GM12878 (cell line): ENCODE measurements around the gene GLRX2. TPM values are rescaled to one million over a fixed set of nuclear protein-coding genes. Genes with fewer than 3 reads are reported as not detected.

ENCODE experiments used
- CHD1 ChIP-seq: IDR thresholded peaks from 2 replicates; pipeline ENCODE4 v1.6.1; 2012; ENCODE audit warnings: low read depth, low read length, improper control_type of control experiment
- CREM ChIP-seq: IDR thresholded peaks from 2 replicates; pipeline ENCODE4 v1.6.1; 2014; ENCODE audit warnings: antibody characterized with exemption, low read depth
- EED ChIP-seq: sonication (generic); IDR thresholded peaks from 2 replicates; pipeline ENCODE4 v1.6.1; 2016; ENCODE audit warnings: antibody characterized with exemption, low read depth
- EGR1 ChIP-seq, 2 experiments: IDR thresholded peaks; 1 replicate in 1 of 2; 2 replicates in 1 of 2; pipeline ENCODE4 v1.6.1; 2011 to 2012; ENCODE audit warnings: low read depth in 2 of 2, low read length in 2 of 2, borderline replicate concordance in 1 of 2, mild to moderate bottlenecking in 1 of 2, moderate library complexity in 1 of 2
- FOS ChIP-seq: IDR thresholded peaks from 3 replicates; pipeline ENCODE4 v1.6.1; 2011; ENCODE audit warnings: borderline replicate concordance; ENCODE audit not compliant: insufficient read length; ENCODE audit errors: extremely low read depth
- FOXK2 ChIP-seq: fragments of 450-650 bp; IDR thresholded peaks from 2 replicates; pipeline ENCODE4 v1.6.1; 2017; ENCODE audit warnings: mild to moderate bottlenecking, moderate library complexity
- HDAC6 ChIP-seq: fragments of 200-600 bp; sonication (generic); IDR thresholded peaks from one replicate; pipeline ENCODE4 v1.8.0; 2017; ENCODE audit warnings: antibody characterized with exemption; ENCODE audit not compliant: unreplicated experiment
- IRF4 ChIP-seq: IDR thresholded peaks from 2 replicates; pipeline ENCODE4 v1.6.1; 2011; ENCODE audit warnings: low read depth, low read length
- NBN ChIP-seq: fragments of 450-650 bp; IDR thresholded peaks from 2 replicates; pipeline ENCODE4 v1.6.1; 2016
- NFXL1 ChIP-seq: fragments of 450-650 bp; IDR thresholded peaks from 2 replicates; pipeline ENCODE4 v1.6.1; 2017; ENCODE audit warnings: antibody characterized with exemption, mild to moderate bottlenecking, borderline replicate concordance
- PML ChIP-seq: IDR thresholded peaks from 2 replicates; pipeline ENCODE4 v1.6.1; 2012; ENCODE audit warnings: low read length, inconsistent platforms
- POU2F2 ChIP-seq: IDR thresholded peaks from 3 replicates; pipeline ENCODE4 v1.6.1; 2011; ENCODE audit warnings: low read depth, mild to moderate bottlenecking, low read length, borderline replicate concordance
- RB1 ChIP-seq: fragments of 450-650 bp; formaldehyde crosslinking; IDR thresholded peaks from 2 replicates; pipeline ENCODE4 v1.6.1; 2017; ENCODE audit warnings: mild to moderate bottlenecking, borderline replicate concordance
- RFX5 ChIP-seq: IDR thresholded peaks from 2 replicates; pipeline ENCODE4 v1.6.1; 2011; ENCODE audit warnings: low read depth, low read length, improper control_type of control experiment
- RUNX3 ChIP-seq: IDR thresholded peaks from 2 replicates; pipeline ENCODE4 v1.6.1; 2012; ENCODE audit warnings: low read length, inconsistent platforms
- SIX5 ChIP-seq: IDR thresholded peaks from 2 replicates; pipeline ENCODE4 v1.6.1; 2011; ENCODE audit warnings: mild to moderate bottlenecking, low read depth, low read length, moderate library complexity; ENCODE audit not compliant: severe bottlenecking
- SMARCA5 ChIP-seq: fragments of 450-650 bp; IDR thresholded peaks from 2 replicates; pipeline ENCODE4 v1.6.1; 2017; ENCODE audit warnings: mild to moderate bottlenecking
- STAT1 ChIP-seq: fragments of 450-650 bp; conservative IDR thresholded peaks from 2 replicates; pipeline ENCODE4 v1.6.1; 2014; ENCODE audit warnings: antibody characterized with exemption, mild to moderate bottlenecking
- TCF12 ChIP-seq: IDR thresholded peaks from 2 replicates; pipeline ENCODE4 v1.6.1; 2011; ENCODE audit warnings: low read depth, mild to moderate bottlenecking, low read length
- ZNF207 ChIP-seq: fragments of 450-650 bp; IDR thresholded peaks from 2 replicates; pipeline ENCODE4 v1.6.1; 2014; ENCODE audit warnings: antibody characterized with exemption, mild to moderate bottlenecking, borderline replicate concordance
- ZNF274 ChIP-seq: IDR thresholded peaks from one replicate; pipeline ENCODE4 v1.8.0; 2011; ENCODE audit not compliant: insufficient read length, insufficient read depth
- polyA plus RNA-seq, 11 experiments: library from polyadenylated mRNA; depleted of rRNA in 4 of 11; unstranded in 6 of 11; stranded (reverse) in 5 of 11; fragments of >200 nt; fragmentation: Nextera tagmentation in 4 of 11; fragmentation: Illumina TruSeq in 1 of 11; extraction: Ambion mirVana in 4 of 11; extraction: Trizol in 1 of 11; gene quantifications; 1 replicate in 1 of 11; 2 replicates in 10 of 11; pipeline versions ENCODE4 v1.2.1 to v1.2.3, GENCODE V29; 2011 to 2016; ENCODE audit warnings: inconsistent platforms in 2 of 11, missing spikeins in 2 of 11, low read depth in 1 of 11
- total RNA-seq, 4 experiments: library from RNA; depleted of rRNA in 3 of 4; stranded (reverse); fragments of >200 nt in 3 of 4; fragmentation: Illumina TruSeq in 1 of 4; extraction: Trizol in 1 of 4; gene quantifications; 2 replicates each; pipeline versions ENCODE4 v1.2.1 to v1.2.3, GENCODE V29; 2013 to 2021
- TF ChIP-seq, protein P1 (sequence below): IDR thresholded peaks from 2 replicates; pipeline ENCODE4 v1.6.1; 2012; ENCODE audit warnings: low read length, inconsistent platforms
- TF ChIP-seq, protein P2 (sequence below): fragments of 450-650 bp; formaldehyde crosslinking; IDR thresholded peaks from 2 replicates; pipeline ENCODE4 v1.4.0; 2022; ENCODE audit warnings: mild to moderate bottlenecking, moderate library complexity
- TF ChIP-seq, protein P3 (sequence below): fragments of 150-350 bp; IDR thresholded peaks from 2 replicates; pipeline ENCODE4 v1.6.1; 2016; ENCODE audit warnings: low read depth, low read length

GLRX2 gene
- total and polyA plus RNA-seq, 10 of the 15 experiments (the other 5 are each of a cell fraction or from before 2014, with no cell fraction given) = 5.5 to 67.6 (median 16.6) TPM

DNA sequence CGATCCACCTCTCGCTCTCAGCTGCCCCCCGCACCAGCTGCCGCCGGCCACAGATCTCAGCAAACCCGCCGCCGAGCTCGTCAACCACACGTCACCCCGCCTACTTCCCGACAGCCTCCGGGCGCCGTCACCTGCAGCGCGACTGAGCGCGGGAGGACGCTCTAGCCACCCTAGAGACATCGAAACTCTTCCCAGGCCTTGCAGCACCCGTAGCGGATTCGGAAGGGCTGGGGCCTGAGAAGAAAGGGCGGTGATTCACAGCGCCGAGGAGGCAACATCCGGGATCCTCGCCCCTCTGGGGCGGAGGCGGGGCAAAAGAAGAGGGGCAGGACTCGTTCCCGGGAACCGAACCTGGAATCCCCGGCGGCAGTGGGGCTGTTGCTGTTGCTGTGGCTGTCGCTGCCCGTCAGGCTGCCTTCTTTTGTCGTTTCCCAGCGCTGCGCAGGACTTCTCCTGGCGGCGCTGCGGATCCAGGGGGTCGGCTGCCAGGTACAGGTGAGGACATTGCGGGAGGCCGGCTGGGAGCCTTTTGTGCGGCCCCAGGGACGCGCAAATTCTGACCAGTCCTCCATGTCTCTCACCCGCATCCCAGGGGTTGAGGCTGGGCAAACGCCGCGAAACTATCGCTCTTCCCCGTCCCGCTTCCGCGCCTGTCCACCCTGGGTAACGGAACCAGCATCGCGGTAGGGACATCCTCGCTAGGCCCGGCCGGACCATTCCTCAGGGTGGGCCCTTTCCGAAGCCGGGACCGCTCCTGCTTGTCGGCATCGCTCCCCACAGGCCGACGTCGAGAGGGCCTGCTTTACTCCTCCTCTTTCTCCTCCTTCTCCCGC, 45.7 kb downstream of the GLRX2 start, which contains the start of the genes RO60 and UCHL5 (continued):
- TF ChIP-seq, protein P1, sequence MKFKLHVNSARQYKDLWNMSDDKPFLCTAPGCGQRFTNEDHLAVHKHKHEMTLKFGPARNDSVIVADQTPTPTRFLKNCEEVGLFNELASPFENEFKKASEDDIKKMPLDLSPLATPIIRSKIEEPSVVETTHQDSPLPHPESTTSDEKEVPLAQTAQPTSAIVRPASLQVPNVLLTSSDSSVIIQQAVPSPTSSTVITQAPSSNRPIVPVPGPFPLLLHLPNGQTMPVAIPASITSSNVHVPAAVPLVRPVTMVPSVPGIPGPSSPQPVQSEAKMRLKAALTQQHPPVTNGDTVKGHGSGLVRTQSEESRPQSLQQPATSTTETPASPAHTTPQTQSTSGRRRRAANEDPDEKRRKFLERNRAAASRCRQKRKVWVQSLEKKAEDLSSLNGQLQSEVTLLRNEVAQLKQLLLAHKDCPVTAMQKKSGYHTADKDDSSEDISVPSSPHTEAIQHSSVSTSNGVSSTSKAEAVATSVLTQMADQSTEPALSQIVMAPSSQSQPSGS = peak; percentile 73; the same call in 1 of the 2 replicates
- no peak for TF ChIP-seq FOXK2
- no peak for TF ChIP-seq HDAC6
- TF ChIP-seq, protein P2, sequence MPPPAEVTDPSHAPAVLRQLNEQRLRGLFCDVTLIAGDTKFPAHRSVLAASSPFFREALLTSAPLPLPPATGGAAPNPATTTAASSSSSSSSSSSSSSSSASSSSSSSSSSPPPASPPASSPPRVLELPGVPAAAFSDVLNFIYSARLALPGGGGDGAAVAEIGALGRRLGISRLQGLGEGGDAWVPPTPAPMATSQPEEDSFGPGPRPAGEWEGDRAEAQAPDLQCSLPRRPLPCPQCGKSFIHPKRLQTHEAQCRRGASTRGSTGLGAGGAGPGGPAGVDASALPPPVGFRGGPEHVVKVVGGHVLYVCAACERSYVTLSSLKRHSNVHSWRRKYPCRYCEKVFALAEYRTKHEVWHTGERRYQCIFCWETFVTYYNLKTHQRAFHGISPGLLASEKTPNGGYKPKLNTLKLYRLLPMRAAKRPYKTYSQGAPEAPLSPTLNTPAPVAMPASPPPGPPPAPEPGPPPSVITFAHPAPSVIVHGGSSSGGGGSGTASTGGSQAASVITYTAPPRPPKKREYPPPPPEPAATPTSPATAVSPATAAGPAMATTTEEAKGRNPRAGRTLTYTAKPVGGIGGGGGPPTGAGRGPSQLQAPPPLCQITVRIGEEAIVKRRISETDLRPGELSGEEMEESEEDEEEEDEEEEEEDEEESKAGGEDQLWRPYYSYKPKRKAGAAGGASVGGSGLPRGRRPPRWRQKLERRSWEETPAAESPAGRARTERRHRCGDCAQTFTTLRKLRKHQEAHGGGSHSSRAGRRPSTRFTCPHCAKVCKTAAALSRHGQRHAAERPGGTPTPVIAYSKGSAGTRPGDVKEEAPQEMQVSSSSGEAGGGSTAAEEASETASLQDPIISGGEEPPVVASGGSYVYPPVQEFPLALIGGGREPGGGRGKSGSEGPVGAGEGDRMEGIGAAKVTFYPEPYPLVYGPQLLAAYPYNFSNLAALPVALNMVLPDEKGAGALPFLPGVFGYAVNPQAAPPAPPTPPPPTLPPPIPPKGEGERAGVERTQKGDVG (CRISPR knock-in tag) = no peak
- TF ChIP-seq SMARCA5 = peak; percentile 33; the same call in 1 of the 2 replicates
- TF ChIP-seq POU2F2 = peak; percentile 89
- no peak for TF ChIP-seq STAT1
- no peak for TF ChIP-seq NFXL1
- TF ChIP-seq EED = peak; percentile 60
- peak; percentile 82 for TF ChIP-seq RUNX3
- peak; percentile 71 for TF ChIP-seq IRF4
- TF ChIP-seq SIX5 = peak; percentile 43
- TF ChIP-seq, protein P3, sequence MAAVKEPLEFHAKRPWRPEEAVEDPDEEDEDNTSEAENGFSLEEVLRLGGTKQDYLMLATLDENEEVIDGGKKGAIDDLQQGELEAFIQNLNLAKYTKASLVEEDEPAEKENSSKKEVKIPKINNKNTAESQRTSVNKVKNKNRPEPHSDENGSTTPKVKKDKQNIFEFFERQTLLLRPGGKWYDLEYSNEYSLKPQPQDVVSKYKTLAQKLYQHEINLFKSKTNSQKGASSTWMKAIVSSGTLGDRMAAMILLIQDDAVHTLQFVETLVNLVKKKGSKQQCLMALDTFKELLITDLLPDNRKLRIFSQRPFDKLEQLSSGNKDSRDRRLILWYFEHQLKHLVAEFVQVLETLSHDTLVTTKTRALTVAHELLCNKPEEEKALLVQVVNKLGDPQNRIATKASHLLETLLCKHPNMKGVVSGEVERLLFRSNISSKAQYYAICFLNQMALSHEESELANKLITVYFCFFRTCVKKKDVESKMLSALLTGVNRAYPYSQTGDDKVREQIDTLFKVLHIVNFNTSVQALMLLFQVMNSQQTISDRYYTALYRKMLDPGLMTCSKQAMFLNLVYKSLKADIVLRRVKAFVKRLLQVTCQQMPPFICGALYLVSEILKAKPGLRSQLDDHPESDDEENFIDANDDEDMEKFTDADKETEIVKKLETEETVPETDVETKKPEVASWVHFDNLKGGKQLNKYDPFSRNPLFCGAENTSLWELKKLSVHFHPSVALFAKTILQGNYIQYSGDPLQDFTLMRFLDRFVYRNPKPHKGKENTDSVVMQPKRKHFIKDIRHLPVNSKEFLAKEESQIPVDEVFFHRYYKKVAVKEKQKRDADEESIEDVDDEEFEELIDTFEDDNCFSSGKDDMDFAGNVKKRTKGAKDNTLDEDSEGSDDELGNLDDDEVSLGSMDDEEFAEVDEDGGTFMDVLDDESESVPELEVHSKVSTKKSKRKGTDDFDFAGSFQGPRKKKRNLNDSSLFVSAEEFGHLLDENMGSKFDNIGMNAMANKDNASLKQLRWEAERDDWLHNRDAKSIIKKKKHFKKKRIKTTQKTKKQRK = no peak
- no peak; the same call in 1 of the 2 replicates for TF ChIP-seq ZNF207
- peak; percentile 49; the same call in 1 of the 2 replicates for TF ChIP-seq RFX5
- TF ChIP-seq FOS = no peak
- TF ChIP-seq CREM = peak; percentile 99
- 0 out of 2 replicates have a peak, but pooled peaks have one; percentile 16 for TF ChIP-seq CHD1
- TF ChIP-seq ZNF274 = no peak
- no peak; a peak in 1 of 3 replicates for TF ChIP-seq EGR1 (IDR thresholded peaks at IDR 0.05; ENCODE audit: borderline replicate concordance in 1 of 2, low read depth in 2 of 2, low read length in 2 of 2)
- TF ChIP-seq PML = peak; percentile 82; the same call in 1 of the 2 replicates
- peak; percentile 92 for TF ChIP-seq TCF12
- TF ChIP-seq RB1 = peak; percentile 93; the same call in 1 of the 2 replicates
- TF ChIP-seq NBN = peak; percentile 97
